Neural crest cell (in vitro differentiated cells): ENCODE measurements around the gene EPB41L4A. TPM values are rescaled to one million over a fixed set of nuclear protein-coding genes. Genes with fewer than 3 reads are reported as not detected.

Experiments used
- DNase-seq: peaks from one replicate; pipeline ENCODE4 v3.0.0; 2021; ENCODE audit warnings: low read depth, mixed read lengths, low spot score
- H3K27ac Mint-ChIP-seq: one replicate; pipeline ENCODE4 v1.8.0; 2021; ENCODE audit warnings: mild to moderate bottlenecking, mixed read lengths; ENCODE audit not compliant: unreplicated experiment
- H3K27me3 Mint-ChIP-seq: 2 replicates; pipeline ENCODE4 v1.8.0; 2021; ENCODE audit warnings: low read depth, mild to moderate bottlenecking, mixed read lengths
- H3K36me3 Mint-ChIP-seq: 2 replicates; pipeline ENCODE4 v1.8.0; 2021; ENCODE audit warnings: low read depth, mild to moderate bottlenecking, mixed read lengths
- H3K4me1 Mint-ChIP-seq: 2 replicates; pipeline ENCODE4 v1.8.0; 2021; ENCODE audit warnings: mixed read lengths
- H3K4me3 Mint-ChIP-seq: one replicate; pipeline ENCODE4 v1.8.0; 2021; ENCODE audit warnings: mild to moderate bottlenecking, mixed read lengths
- H3K9me3 Mint-ChIP-seq: 2 replicates; pipeline ENCODE4 v1.8.0; 2021; ENCODE audit warnings: mixed read lengths
- CTCF ChIP-seq: fragments of 200-600 bp; sonication (generic); conservative IDR thresholded peaks from 2 replicates; pipeline ENCODE4 v1.5.0; 2021; ENCODE audit warnings: antibody characterized with exemption, mild to moderate bottlenecking
- total RNA-seq: library from RNA; stranded (reverse); gene quantifications from 2 replicates; pipeline ENCODE4 v1.2.1, GENCODE V29; 2021

The EPB41L4A gene
- total RNA-seq, 1 donor from 2014 or later, result 10.8 TPM

DNA sequence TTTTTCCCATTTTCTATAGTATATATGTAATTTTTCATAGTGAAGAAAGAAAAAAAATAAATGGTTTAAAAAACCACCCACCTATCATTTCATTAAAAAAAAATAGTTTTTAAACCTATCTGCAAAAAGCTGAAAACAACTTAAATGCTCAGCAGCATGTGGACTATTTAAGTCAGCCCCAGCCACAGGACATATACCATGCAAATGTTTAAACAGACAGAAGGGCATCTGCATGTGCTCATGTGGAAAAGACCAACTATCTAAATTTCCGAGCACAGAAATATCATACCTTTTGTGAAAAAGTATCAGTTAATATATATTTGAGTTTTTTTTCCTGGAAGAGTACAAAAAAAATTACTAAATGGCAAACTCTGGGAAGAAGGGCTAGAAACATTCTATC, 143.4 kb downstream of the EPB41L4A start:
- no peaks in the 10 kb centered on the region for H3K9me3 Mint-ChIP-seq
- TF ChIP-seq CTCF, result no peak
- no peak for DNase-seq
- no peak overlapping the region for H3K27ac Mint-ChIP-seq
- peaks cover 7% of the 10 kb centered on the region for H3K4me1 Mint-ChIP-seq
- H3K27me3 Mint-ChIP-seq, result no peaks in the 10 kb centered on the region
- no peak overlapping the region for H3K4me3 Mint-ChIP-seq
- H3K36me3 Mint-ChIP-seq, result no peaks in the 10 kb centered on the region

GRCh38 chr5:112270299-112271293, 148.5 kb downstream of the EPB41L4A start:
- H3K4me3 Mint-ChIP-seq, result no peak overlapping the region
- no peaks in the 10 kb centered on the region for H3K9me3 Mint-ChIP-seq
- no peak for TF ChIP-seq CTCF
- H3K4me1 Mint-ChIP-seq, result no peaks in the 10 kb centered on the region
- no peak overlapping the region for H3K27ac Mint-ChIP-seq
- no peaks in the 10 kb centered on the region for H3K27me3 Mint-ChIP-seq
- DNase-seq, result no peak
- H3K36me3 Mint-ChIP-seq, result no peaks in the 10 kb centered on the region

GRCh38 chr5:112267231-112267630, 151.8 kb downstream of the EPB41L4A start:
- H3K36me3 Mint-ChIP-seq, result no peaks in the 10 kb centered on the region
- no peak overlapping the region for H3K27ac Mint-ChIP-seq
- no peaks in the 10 kb centered on the region for H3K27me3 Mint-ChIP-seq
- DNase-seq, result no peak
- H3K4me1 Mint-ChIP-seq, result peaks cover 4% of the 10 kb centered on the region
- no peak overlapping the region for H3K4me3 Mint-ChIP-seq
- no peak for TF ChIP-seq CTCF
- no peaks in the 10 kb centered on the region for H3K9me3 Mint-ChIP-seq

DNA sequence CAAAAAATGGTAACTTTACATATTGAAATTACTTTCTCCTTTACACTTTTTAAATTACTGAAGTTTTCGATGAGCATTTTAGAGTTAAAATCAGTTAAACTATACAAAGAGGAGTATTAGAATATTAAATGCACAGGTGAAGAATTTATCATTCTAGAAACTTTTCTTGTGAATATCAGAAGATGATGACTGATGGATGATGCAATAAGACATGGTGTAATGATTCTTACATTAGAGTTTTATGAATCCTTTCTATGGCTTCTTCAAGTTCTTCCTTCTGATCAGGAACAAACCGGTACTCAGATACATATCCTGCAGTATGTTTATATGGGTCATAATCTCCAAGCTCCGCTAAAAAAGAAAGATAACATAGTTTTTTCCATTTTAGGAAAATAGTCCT, 154.4 kb downstream of the EPB41L4A start:
- H3K4me3 Mint-ChIP-seq, result no peak overlapping the region
- H3K4me1 Mint-ChIP-seq, result peaks cover 5% of the 10 kb centered on the region
- no peak for DNase-seq
- no peak overlapping the region for H3K27ac Mint-ChIP-seq
- H3K27me3 Mint-ChIP-seq, result no peaks in the 10 kb centered on the region
- TF ChIP-seq CTCF, result no peak
- H3K9me3 Mint-ChIP-seq, result no peaks in the 10 kb centered on the region
- no peaks in the 10 kb centered on the region for H3K36me3 Mint-ChIP-seq

GRCh38 chr5:112264151-112264550, 154.9 kb downstream of the EPB41L4A start:
- Mint-ChIP-seq H3K27ac (no peak overlapping the region), H3K9me3 (no peaks in the 10 kb centered on the region), H3K36me3 (no peaks in the 10 kb centered on the region), H3K4me3 (no peak overlapping the region), H3K27me3 (no peaks in the 10 kb centered on the region), H3K4me1 (peaks cover 5% of the 10 kb centered on the region)
- no peak for DNase-seq
- no peak for TF ChIP-seq CTCF
